22Rv1 (cell line): ENCODE results near the gene ATG7.

ENCODE experiments used
- CTCF ChIP-seq: fragments of 450-650 bp; IDR thresholded peaks from 2 replicates; pipeline ENCODE4 v1.5.1; 2017; ENCODE audit warnings: mild to moderate bottlenecking
- ZFX ChIP-seq: fragments of 450-650 bp; IDR thresholded peaks from 2 replicates; pipeline ENCODE4 v1.6.1; 2017; ENCODE audit warnings: antibody characterized with exemption, borderline replicate concordance

DNA sequence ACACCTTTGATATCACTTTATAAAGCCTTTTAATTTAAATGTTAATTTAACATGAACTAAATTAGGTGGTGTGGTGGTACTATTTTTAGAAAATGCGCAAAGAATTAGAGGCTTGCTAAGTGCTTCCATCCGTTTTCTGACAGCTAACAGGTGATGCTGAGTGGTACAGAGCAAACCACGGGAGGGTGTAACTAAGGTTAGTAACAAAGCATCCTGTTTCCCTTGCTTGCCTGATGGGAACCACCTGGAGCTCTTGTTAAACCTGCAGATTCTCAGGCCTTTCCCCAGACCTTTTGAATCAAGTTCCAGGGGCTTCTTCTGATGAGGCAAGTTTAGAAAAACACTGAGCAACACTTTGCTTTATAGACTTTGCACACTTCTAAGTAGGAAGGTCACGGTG is 101.0 kb downstream of the ATG7 start:
- TF ChIP-seq CTCF (no peak), ZFX (no peak)
